G401.6 (cell line): ENCODE data around the gene INPP5K.

Source experiments
- FAIRE-seq: peaks from 2 replicates; lab custom pipeline; 2012; peaks lifted over from hg19 to GRCh38; lab: Jason Lieb, UNC

Gene INPP5K

GRCh38 chr17:1505586-1505985 lies 10.8 kb downstream of the INPP5K start:
- FAIRE-seq = no peak

GRCh38 chr17:1504866-1505265 lies 11.5 kb downstream of the INPP5K start:
- FAIRE-seq = no peak

- FAIRE-seq = no peak
Observed at GRCh38 chr17:1503699-1504098, 12.7 kb downstream of the INPP5K start.

- no peak for FAIRE-seq
Observed at GRCh38 chr17:1498869-1499268, 17.5 kb downstream of the INPP5K start.

- no peak for FAIRE-seq
Observed at GRCh38 chr17:1498233-1498632, 18.2 kb downstream of the INPP5K start.

GRCh38 chr17:1497831-1498230 lies 18.6 kb downstream of the INPP5K start:
- no peak for FAIRE-seq

GRCh38 chr17:1496869-1497268 lies 19.5 kb downstream of the INPP5K start:
- no peak for FAIRE-seq

- FAIRE-seq = no peak
Observed at GRCh38 chr17:1495265-1495989, 21.0 kb downstream of the INPP5K start.

GRCh38 chr17:1494736-1495253 lies 21.6 kb downstream of the INPP5K start:
- no peak for FAIRE-seq

GRCh38 chr17:1494203-1494602 lies 22.2 kb downstream of the INPP5K start:
- no peak for FAIRE-seq

GRCh38 chr17:1493291-1493980 lies 23.0 kb downstream of the INPP5K start:
- no peak for FAIRE-seq

GRCh38 chr17:1492249-1493206 lies 23.9 kb downstream of the INPP5K start, which contains the start of gene MYO1C:
Gene MYO1C (minus strand): TSS chr17:1492686. CDS start chr17:1492487, 199 bp downstream.
- FAIRE-seq = no peak

GRCh38 chr17:1491443-1492248 lies 24.8 kb downstream of the INPP5K start:
- no peak for FAIRE-seq

- FAIRE-seq = no peak
Observed at GRCh38 chr17:1490643-1491442, 25.6 kb downstream of the INPP5K start.

GRCh38 chr17:1488826-1489270 lies 27.6 kb downstream of the INPP5K start:
- FAIRE-seq = no peak

GRCh38 chr17:1487939-1488825 lies 28.2 kb downstream of the INPP5K start:
- FAIRE-seq = no peak

GRCh38 chr17:1486802-1487695 lies 29.4 kb downstream of the INPP5K start:
- no peak for FAIRE-seq
